H4 (cell line): ENCODE measurements around the gene SFI1. TPM values are rescaled to one million over a fixed set of nuclear protein-coding genes. Genes with fewer than 3 reads are reported as not detected.

Experiments used
- total RNA-seq: library from RNA; depleted of rRNA; stranded (reverse); fragments of >200 nt; shearing (Covaris generic); gene quantifications from 2 replicates; pipeline ENCODE4 v1.2.3, GENCODE V29; 2014; rRNA removed

Gene SFI1
- total RNA-seq, 1 experiment from 2014 or later = 3.3 TPM

Other genes starting within 250 kb of the SFI1 start
- 0.62 and 1.6 TPM in 2 replicates for gene PIK3IP1, start 204.0 kb upstream of the SFI1 start, total RNA-seq
- gene PATZ1, start 150.2 kb upstream of the SFI1 start, total RNA-seq = 4.7 and 7.2 TPM in 2 replicates
- gene DRG1, start 96.9 kb upstream of the SFI1 start, total RNA-seq = 69.5 and 73.6 TPM in 2 replicates
- gene EIF4ENIF1, start 6.7 kb upstream of the SFI1 start, total RNA-seq = 3.4 and 6.1 TPM in 2 replicates
- gene PISD, start 165.7 kb downstream of the SFI1 start, total RNA-seq = 17.6 and 18.8 TPM in 2 replicates